ENCODE data around the gene PSMC2. TPM values are rescaled to one million over a fixed set of nuclear protein-coding genes. Genes with fewer than 3 reads are reported as not detected.
"Not testable (repeated sequence)": the region's sequence is repeated elsewhere in the genome, so short reads cannot be mapped to it uniquely, and the experiment has no call there.

The PSMC2 gene
- total and polyA plus RNA-seq, 2 donors (not counting 1 experiment from before 2014, with no cell fraction given): 29.8 to 51.1 TPM

GRCh38 chr7:103405789-103406613, 58.6 kb downstream of the PSMC2 start:
- WGBS (ENCODE audit: insufficient coverage): 83% methylated on average over 7 of the region's 7 CpGs
- H2AFZ ChIP-seq (ENCODE audit: insufficient read depth, low read depth, low read length, poor library complexity, severe bottlenecking); H3K9me3 Mint-ChIP-seq (ENCODE audit: insufficient read depth); intact Hi-C loops (cut with micrococcal nuclease); ATAC-seq (ENCODE audit: low read depth); H3K79me2 ChIP-seq (ENCODE audit: control insufficient read depth, insufficient read depth, low read length); H3K4me1 Mint-ChIP-seq; H3K4me3 ChIP-seq (ENCODE audit: control extremely low read depth in 1 of 5, extremely low read depth in 1 of 5, insufficient read depth in 1 of 5, low read depth in 2 of 5, low read length in 4 of 5); H3K36me3 ChIP-seq (replicated peaks in 1 of 2; ENCODE audit: control extremely low read depth in 1 of 2, control insufficient read depth in 1 of 2, extremely low read depth in 1 of 2, insufficient read depth in 2 of 2, low read length in 1 of 2); H3K9ac ChIP-seq (ENCODE audit: low read length); H3K27me3 ChIP-seq (replicated peaks in 1 of 4; ENCODE audit: control extremely low read depth in 1 of 4, control insufficient read depth in 3 of 4, insufficient read depth in 4 of 4, low read length in 3 of 4); H3K4me1 ChIP-seq (ENCODE audit: control insufficient read depth in 2 of 2, insufficient read depth in 2 of 2, low read length in 2 of 2); H3K9me3 ChIP-seq (ENCODE audit: control extremely low read depth in 1 of 3, control insufficient read depth in 2 of 3, insufficient read depth in 1 of 3, low read length in 2 of 3); H3K27ac ChIP-seq (ENCODE audit: low read length in 2 of 2); H3K27ac Mint-ChIP-seq; H3K4me2 ChIP-seq (replicated peaks; ENCODE audit: low read depth, low read length, poor library complexity, severe bottlenecking); H3K4me3 Mint-ChIP-seq; POLR2A ChIA-PET; H4K20me1 ChIP-seq (ENCODE audit: control insufficient read depth, insufficient read depth, low read length, poor library complexity, severe bottlenecking); DNase-seq: not testable (repeated sequence)
- CTCF ChIA-PET: interaction anchor here (1.2 kb wide), 1 partner anchor 109 kb away, joined by 3 read pairs; the partner anchor contains the start of gene PMPCB
- H3K27me3 Mint-ChIP-seq: peaks cover 25% of the 10 kb centered on the region

- Histone ChIP-seq H3K4me1 (ENCODE audit: control insufficient read depth in 2 of 2, insufficient read depth in 2 of 2, low read length in 2 of 2) (no peaks in the 10 kb centered on the region), H3K4me2 (replicated peaks; ENCODE audit: low read depth, low read length, poor library complexity, severe bottlenecking) (no peak overlapping the region), H2AFZ (ENCODE audit: insufficient read depth, low read depth, low read length, poor library complexity, severe bottlenecking) (no peak overlapping the region), H3K27me3 (replicated peaks in 1 of 4; ENCODE audit: control extremely low read depth in 1 of 4, control insufficient read depth in 3 of 4, insufficient read depth in 4 of 4, low read length in 3 of 4) (no peaks in the 10 kb centered on the region), H3K9ac (ENCODE audit: low read length) (no peak overlapping the region), H3K36me3 (replicated peaks in 1 of 2; ENCODE audit: control extremely low read depth in 1 of 2, control insufficient read depth in 1 of 2, extremely low read depth in 1 of 2, insufficient read depth in 2 of 2, low read length in 1 of 2) (no peaks in the 10 kb centered on the region), H3K4me3 (ENCODE audit: control extremely low read depth in 1 of 5, extremely low read depth in 1 of 5, insufficient read depth in 1 of 5, low read depth in 2 of 5, low read length in 4 of 5) (no peak overlapping the region), H3K9me3 (ENCODE audit: control extremely low read depth in 1 of 3, control insufficient read depth in 2 of 3, insufficient read depth in 1 of 3, low read length in 2 of 3) (no peaks in the 10 kb centered on the region), H4K20me1 (ENCODE audit: control insufficient read depth, insufficient read depth, low read length, poor library complexity, severe bottlenecking) (no peaks in the 10 kb centered on the region), H3K27ac (ENCODE audit: low read length in 2 of 2) (no peak overlapping the region), H3K79me2 (ENCODE audit: control insufficient read depth, insufficient read depth, low read length) (no peaks in the 10 kb centered on the region)
- intact Hi-C loops (cut with micrococcal nuclease): no loop called here
- no peak for DNase-seq
- no peak overlapping the region for H3K27ac Mint-ChIP-seq
- peaks cover 44% of the 10 kb centered on the region for H3K27me3 Mint-ChIP-seq
- CTCF ChIA-PET: no interaction called here
- whole genome bisulfite sequencing (ENCODE audit: insufficient coverage): no CpG with 5 or more reads among the region's 1 CpG
- H3K4me3 Mint-ChIP-seq: no peak overlapping the region
- H3K4me1 Mint-ChIP-seq: no peaks in the 10 kb centered on the region
- no peak for TF ChIP-seq EZH2 (IDR thresholded peaks at IDR 0.05; ENCODE audit: borderline replicate concordance, insufficient read depth, low read depth, low read length, poor library complexity, severe bottlenecking)
- TF ChIP-seq, protein P1, sequence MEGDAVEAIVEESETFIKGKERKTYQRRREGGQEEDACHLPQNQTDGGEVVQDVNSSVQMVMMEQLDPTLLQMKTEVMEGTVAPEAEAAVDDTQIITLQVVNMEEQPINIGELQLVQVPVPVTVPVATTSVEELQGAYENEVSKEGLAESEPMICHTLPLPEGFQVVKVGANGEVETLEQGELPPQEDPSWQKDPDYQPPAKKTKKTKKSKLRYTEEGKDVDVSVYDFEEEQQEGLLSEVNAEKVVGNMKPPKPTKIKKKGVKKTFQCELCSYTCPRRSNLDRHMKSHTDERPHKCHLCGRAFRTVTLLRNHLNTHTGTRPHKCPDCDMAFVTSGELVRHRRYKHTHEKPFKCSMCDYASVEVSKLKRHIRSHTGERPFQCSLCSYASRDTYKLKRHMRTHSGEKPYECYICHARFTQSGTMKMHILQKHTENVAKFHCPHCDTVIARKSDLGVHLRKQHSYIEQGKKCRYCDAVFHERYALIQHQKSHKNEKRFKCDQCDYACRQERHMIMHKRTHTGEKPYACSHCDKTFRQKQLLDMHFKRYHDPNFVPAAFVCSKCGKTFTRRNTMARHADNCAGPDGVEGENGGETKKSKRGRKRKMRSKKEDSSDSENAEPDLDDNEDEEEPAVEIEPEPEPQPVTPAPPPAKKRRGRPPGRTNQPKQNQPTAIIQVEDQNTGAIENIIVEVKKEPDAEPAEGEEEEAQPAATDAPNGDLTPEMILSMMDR (IDR thresholded peaks at IDR 0.05): no peak
- no peaks in the 10 kb centered on the region for H3K9me3 Mint-ChIP-seq (ENCODE audit: insufficient read depth)
- no peak for ATAC-seq (ENCODE audit: low read depth)
- POLR2A ChIA-PET: no interaction called here
Measured at GRCh38 chr7:103412151-103412550, 64.7 kb downstream of the PSMC2 start.
